ENCODE results near the gene ATP6V0D1.
A peak's percentile ranks its signal among the peaks of the same experiment; 100 is the strongest.
"Not testable (repeated sequence)": the region's sequence is repeated elsewhere in the genome, so short reads cannot be mapped to it uniquely, and the experiment has no call there.

Gene ATP6V0D1

GRCh38 chr16:67499106-67499505 is 18.1 kb upstream of the ATP6V0D1 start:
- DNase-seq = no peak

DNA sequence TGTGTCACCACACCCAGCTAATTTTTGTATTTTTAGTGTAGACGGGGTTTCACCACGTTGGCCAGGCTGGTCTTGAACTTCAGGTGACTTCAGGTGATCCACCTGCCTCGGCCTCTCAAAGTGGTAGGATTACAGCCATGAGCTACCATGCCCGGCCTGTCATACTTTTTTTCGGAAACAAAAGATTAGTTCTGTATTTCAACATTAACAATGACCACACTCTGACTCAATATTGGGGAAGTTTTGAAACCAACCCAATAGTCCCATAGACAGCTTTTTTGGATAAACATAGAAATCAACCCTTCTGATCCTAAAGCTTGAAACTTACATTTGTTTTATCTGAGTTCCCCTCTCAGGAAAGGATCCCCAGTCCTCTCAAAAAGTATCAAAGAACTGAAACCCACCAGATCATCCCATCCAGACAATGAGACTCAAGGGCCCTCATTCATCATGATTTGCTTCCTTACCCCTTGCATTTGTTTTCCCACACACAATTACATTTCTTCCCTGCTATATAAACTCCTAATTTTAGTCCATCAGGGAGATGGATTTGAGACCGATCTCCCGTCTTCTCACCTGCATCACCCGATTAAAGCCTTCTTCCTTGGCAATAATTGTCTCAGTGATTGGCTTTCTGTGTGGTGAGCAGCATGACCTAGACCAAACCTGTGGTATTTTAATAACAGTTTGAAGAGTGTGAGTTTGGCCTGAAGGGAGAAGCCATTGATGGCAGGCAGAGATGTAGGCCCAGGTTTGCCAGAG is 9.6 kb upstream of the ATP6V0D1 start:
- DNase-seq = peak; percentile 10

GRCh38 chr16:67489401-67490083 is 8.6 kb upstream of the ATP6V0D1 start:
- DNase-seq = no peak

DNA sequence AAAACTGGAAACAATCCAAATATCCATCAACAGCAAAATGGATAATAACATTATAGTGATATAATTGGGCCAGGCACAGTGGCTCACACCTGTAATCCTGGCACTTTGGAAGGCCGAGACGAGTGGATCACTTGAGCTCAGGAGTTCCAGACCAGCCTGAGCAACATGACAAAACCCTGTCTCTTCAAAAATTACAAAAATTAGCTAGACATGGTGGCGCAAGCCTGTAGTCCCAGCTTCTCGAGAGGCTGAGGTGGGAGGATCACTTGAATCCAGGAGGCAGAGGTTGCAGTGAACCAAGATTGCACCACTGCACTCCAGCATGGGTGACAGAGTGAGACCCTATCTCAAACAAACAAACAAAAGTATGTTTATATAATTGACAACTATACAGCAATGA is 6.6 kb upstream of the ATP6V0D1 start:
- not testable (repeated sequence) for DNase-seq

- no peak for DNase-seq
Measured at GRCh38 chr16:67486805-67487204, 5.8 kb upstream of the ATP6V0D1 start.

DNA sequence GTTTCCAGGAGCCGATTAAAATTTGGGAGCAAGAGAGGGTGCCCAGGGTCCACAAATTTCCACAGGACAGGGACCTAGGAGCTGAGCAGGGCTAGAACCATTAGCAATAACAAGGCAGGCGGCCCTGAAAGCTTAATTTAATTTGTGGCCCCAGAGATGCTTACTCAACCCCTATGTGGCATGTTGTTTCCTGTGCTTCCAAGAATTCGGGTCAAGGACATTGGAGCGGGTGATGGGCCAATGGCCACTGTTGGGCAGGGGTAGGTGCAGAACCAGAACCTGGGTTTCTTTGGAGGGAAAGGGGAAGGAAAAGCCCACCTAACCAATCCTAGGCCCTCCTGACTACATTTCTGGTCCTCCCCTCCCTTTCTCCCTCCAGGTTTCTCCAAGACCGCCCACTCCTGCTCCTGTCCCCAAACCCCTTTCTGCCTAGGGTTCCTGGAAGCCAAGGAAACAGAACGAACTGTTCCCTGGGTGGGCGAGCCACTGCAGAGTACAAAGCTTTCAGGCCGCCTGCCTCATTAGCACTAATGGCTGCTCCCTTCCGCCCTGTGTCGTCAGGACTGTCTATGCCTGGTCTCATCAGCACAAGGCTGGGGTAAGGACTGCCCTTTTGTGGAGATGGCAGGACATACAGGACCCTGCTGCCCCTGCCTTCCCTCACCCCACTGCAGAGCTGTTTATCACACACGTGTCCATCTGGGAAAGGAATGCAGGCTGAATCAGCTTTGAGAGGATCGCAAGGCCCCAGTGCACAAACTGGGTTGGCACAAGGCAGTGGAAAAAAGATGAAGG is 3.0 kb upstream of the ATP6V0D1 start:
- DNase-seq = no peak

- DNase-seq = no peak
Measured at GRCh38 chr16:67483150-67483549, 2.2 kb upstream of the ATP6V0D1 start, which contains the start of gene AGRP. Gene AGRP, minus strand, starts transcription at chr16:67483547. Its CDS starts 149 bp downstream, at chr16:67483398.

- DNase-seq = no peak
Measured at GRCh38 chr16:67482233-67482924, 1.4 kb upstream of the ATP6V0D1 start.

- no peak for DNase-seq
Measured at GRCh38 chr16:67481561-67482232, 740 bp upstream of the ATP6V0D1 start.

DNA sequence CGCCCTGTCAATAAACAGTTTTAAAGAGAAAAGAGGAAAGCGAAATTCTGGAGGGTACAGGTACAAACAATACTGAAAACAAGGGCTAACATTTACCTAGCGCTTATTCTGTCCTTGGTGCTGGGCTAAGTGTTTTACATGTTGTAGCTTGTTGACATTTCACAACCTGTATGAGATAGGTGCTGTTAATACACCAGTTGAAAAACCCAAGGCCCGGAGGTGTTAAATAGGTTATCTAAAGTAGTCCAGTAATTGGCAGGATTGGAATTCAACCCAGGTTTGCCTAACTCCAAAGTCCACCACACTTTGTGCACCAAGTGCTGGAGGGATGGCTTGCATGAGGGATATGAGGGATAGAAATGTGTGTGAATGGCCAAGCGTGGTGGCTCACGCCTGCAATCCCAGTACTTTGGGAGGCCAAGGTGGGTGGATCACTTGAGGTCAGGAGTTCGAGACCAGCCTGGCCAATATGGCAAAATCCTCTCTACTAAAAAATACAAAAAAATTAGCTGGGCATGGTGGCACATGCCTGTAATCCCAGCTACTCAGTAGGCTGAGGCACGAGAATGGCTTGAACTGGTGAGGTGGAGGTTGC is 2.9 kb downstream of the ATP6V0D1 start:
- no peak for DNase-seq

GRCh38 chr16:67474551-67475455 is 6.2 kb downstream of the ATP6V0D1 start:
- no peak for DNase-seq

GRCh38 chr16:67471758-67472384 is 9.1 kb downstream of the ATP6V0D1 start:
- DNase-seq = no peak

DNA sequence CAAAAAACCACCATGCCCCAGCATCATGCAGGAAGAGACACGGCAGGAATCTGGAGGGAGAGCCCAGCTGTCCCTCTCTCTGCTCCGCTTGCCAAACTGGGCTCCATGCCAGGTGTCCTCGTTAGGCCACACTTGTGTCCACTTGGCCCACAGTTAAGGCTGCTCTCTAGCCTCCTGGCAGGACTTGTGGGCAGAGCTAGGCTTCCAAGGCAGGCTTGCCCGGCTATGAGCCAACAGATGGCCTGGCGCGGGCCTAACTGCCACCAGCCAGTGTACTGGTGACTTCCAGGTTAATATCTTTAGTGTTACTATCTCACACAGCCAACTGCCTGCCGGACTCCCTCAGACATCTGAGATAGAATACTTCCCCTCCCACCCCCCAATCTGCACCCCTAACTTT is 10.6 kb downstream of the ATP6V0D1 start:
- no peak for DNase-seq

GRCh38 chr16:67468731-67469130 is 12.2 kb downstream of the ATP6V0D1 start:
- DNase-seq = no peak

DNA sequence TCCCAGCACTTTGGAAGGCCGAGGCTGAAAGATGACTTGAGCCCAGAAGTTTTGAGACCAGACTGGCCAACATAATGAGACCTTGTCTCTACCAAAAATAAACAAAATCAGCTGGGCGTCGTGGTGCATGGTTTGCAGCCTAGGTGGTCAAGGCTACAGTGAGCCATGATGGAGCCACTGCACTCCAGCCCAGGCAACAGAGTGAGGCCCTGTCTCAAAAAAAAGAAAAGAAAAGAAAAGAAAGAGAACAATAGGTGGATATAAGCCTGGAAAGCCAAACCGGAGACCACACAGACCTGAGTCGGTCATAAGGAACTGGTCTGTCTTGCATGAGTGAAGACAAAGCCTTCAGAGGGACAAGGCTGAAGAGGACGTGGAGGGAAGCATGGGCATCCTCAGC is 14.4 kb downstream of the ATP6V0D1 start:
- no peak for DNase-seq

GRCh38 chr16:67464565-67464964 is 16.4 kb downstream of the ATP6V0D1 start:
- no peak for DNase-seq

DNA sequence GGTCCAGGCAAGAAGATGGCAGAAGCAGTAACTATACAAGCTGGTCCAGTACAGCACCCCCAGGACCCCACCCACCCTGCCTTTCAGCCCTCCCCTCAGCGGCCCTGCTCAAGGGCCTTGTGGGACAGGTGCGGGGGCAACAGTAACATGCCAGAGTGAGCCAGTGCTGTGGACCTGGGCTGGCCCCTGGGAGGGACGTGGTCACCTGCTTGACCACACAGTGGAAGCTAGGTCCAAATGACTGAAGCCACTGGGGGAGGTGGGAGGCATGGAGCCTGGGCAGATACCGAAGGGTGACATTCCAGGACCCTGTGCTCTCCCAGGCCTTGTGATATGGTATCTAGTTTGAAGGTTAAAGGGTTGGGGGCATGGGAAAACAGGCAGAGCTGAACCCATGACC is 17.3 kb downstream of the ATP6V0D1 start:
- no peak for DNase-seq

DNA sequence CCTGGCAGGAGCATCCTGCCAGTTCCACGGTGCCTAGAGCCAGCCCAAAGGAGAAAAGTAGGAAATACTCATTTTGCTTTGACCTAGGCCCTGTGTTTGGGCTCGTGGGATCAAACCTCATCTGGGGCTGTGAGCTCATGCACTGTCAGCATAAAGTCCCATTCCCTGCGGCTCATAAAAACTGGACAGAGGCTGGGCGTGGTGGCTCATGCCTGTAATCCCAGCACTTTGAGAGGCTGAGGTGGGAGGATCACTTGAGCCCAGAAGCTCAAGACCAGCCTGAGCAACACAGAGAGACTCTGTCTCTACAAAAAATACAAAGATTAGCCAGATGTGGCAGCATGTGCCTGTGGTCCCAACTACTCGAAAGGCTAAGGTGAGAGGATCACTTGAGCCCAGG is 17.9 kb downstream of the ATP6V0D1 start:
- no peak for DNase-seq

GRCh38 chr16:67462279-67462655 is 18.7 kb downstream of the ATP6V0D1 start:
- no peak for DNase-seq

DNA sequence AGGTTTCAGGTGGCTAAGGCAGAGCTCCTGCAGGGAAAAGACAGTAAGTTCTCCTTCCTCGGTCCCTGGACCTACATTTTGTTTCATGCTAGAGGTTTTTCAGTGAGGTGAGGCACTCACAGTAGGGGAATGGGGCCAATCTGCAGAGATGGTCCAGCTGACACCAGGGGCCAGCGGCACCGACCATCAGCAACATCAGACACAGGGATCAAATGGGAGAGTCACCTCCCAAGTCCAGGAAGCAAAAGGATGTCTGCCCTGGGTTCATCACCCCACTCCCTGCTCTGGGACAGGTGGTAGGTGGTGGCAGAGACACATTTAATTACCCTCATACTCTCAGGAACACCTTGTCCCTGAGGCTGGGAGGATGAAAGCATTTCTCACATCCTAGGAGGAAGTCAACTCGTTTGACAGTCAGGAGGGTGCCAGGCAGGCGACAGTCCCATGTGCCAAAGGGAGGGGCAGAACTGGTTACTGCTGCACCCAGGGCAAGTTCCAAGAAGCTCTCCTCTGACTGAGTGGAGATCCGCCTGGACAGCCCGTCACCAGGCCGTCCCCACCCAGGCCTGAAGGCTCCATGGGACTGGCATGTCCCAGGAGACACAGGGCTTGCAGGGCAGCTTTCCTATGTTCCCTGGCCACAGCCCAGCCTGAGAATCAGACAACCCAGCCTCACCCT is 19.2 kb downstream of the ATP6V0D1 start:
- no peak for DNase-seq

Data from SIG-M5 (cell line).